Hepatocyte (in vitro differentiated cells): ENCODE results near the gene DEK. TPM values are rescaled to one million over a fixed set of nuclear protein-coding genes. Genes with fewer than 3 reads are reported as not detected.
A peak's percentile ranks its signal among the peaks of the same experiment; 100 is the strongest.

Source experiments
- DNase-seq: peaks from one replicate; pipeline ENCODE4 v3.0.0-alpha.2; 2016; ENCODE audit warnings: low spot score
- H2AFZ ChIP-seq: fragments of 200-600 bp; sonication (generic); 2 replicates; pipeline ENCODE4 v1.6.0; 2016; ENCODE audit warnings: antibody characterized with exemption, mild to moderate bottlenecking
- H3K27ac ChIP-seq: fragments of 200-600 bp; sonication (generic); 2 replicates; pipeline ENCODE4 v1.5.1; 2016; ENCODE audit warnings: mild to moderate bottlenecking
- H3K27me3 ChIP-seq: fragments of 200-600 bp; sonication (generic); 2 replicates; pipeline ENCODE4 v1.6.1; 2016
- H3K36me3 ChIP-seq: fragments of 200-600 bp; sonication (generic); replicated peaks from 2 replicates; pipeline ENCODE4 v1.5.1; 2016; ENCODE audit warnings: low read depth; ENCODE audit not compliant: insufficient read depth
- H3K4me1 ChIP-seq: fragments of 200-600 bp; sonication (generic); 2 replicates; pipeline ENCODE4 v1.5.1; 2016; ENCODE audit warnings: mild to moderate bottlenecking, moderate library complexity; ENCODE audit not compliant: insufficient read depth
- H3K4me2 ChIP-seq: fragments of 200-600 bp; sonication (generic); 2 replicates; pipeline ENCODE4 v1.6.0; 2016
- H3K4me3 ChIP-seq: fragments of 200-600 bp; sonication (generic); 2 replicates; pipeline ENCODE4 v1.5.1; 2016; ENCODE audit warnings: mild to moderate bottlenecking
- H3K79me2 ChIP-seq: fragments of 200-600 bp; sonication (generic); 2 replicates; pipeline ENCODE4 v1.6.0; 2017; ENCODE audit warnings: mild to moderate bottlenecking
- H3K9me2 ChIP-seq: fragments of 200-600 bp; sonication (generic); replicated peaks from 2 replicates; pipeline ENCODE4 v1.6.0; 2017; ENCODE audit warnings: mild to moderate bottlenecking; ENCODE audit not compliant: insufficient read depth
- H3K9me3 ChIP-seq: fragments of 200-600 bp; sonication (generic); 2 replicates; pipeline ENCODE4 v1.5.1; 2016; ENCODE audit warnings: low read depth, mild to moderate bottlenecking
- H4K20me1 ChIP-seq: fragments of 200-600 bp; sonication (generic); 2 replicates; pipeline ENCODE4 v1.6.0; 2016; ENCODE audit warnings: mild to moderate bottlenecking; ENCODE audit not compliant: insufficient read depth, poor library complexity, severe bottlenecking
- CTCF ChIP-seq: fragments of 200-600 bp; sonication (generic); IDR thresholded peaks from 2 replicates; pipeline ENCODE4 v1.5.1; 2016; ENCODE audit warnings: antibody characterized with exemption, mild to moderate bottlenecking; ENCODE audit not compliant: poor library complexity
- EZH2 ChIP-seq: fragments of 200-600 bp; sonication (generic); IDR thresholded peaks from 2 replicates; pipeline ENCODE4 v1.6.1; 2016; ENCODE audit warnings: antibody characterized with exemption, mild to moderate bottlenecking, borderline replicate concordance
- EZH2phosphoT487 ChIP-seq: fragments of 200-600 bp; sonication (generic); IDR thresholded peaks from one replicate; pipeline ENCODE4 v1.6.1; 2018; ENCODE audit warnings: antibody characterized with exemption, mild to moderate bottlenecking, low read depth, moderate library complexity; ENCODE audit not compliant: unreplicated experiment, severe bottlenecking
- WGBS: methylation state at CpG from one replicate; pipeline ENCODE4 v1.1.6; 2016; ENCODE audit warnings: low lambda C conversion rate; ENCODE audit errors: missing lambda C conversion rate; 5-methylcytosine and 5-hydroxymethylcytosine counted together
- polyA plus RNA-seq: library from polyadenylated mRNA; unstranded; fragments of >200 nt; fragmentation: Nextera tagmentation; extraction: Ambion mirVana; gene quantifications from 2 replicates; pipeline ENCODE4 v1.2.1, GENCODE V29; 2016
- total RNA-seq: library from RNA; depleted of rRNA; stranded (reverse); fragments of >200 nt; gene quantifications from 2 replicates; pipeline ENCODE4 v1.2.3, GENCODE V29; 2014

Gene DEK
- total and polyA plus RNA-seq, 2 experiments from 2014 or later = 39.9 to 81.3 TPM

DNA sequence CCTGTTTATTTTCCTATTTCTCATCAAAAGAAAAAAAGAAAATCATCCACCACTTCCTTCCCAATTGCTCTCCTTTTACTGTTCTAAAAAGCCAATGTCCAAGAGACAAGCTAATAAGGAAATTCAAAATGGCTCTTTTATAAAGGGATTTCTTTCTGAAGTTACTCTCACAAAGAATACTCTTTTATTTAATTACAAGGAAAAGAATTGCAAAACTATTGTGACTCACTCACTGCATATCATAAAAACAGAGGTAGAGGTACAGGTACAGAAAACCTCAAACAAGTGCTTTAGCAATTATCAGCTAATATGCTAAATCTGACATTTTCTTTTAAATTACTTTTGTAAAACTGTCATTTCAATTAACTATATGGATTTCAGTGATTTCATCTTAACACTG is 18.1 kb downstream of the DEK start:
- H3K4me3 ChIP-seq = no peak overlapping the region
- H3K27me3 ChIP-seq = no peaks in the 10 kb centered on the region
- peak overlapping the region; percentile 35 for H3K27ac ChIP-seq
- no peak for DNase-seq
- H2AFZ ChIP-seq = no peak overlapping the region
- H3K4me1 ChIP-seq = no peaks in the 10 kb centered on the region
- H3K79me2 ChIP-seq = peaks cover 34% of the 10 kb centered on the region
- H3K4me2 ChIP-seq = no peak overlapping the region
- TF ChIP-seq CTCF (no peak), EZH2 (no peak), EZH2phosphoT487 (no peak)
- H4K20me1 ChIP-seq = no peaks in the 10 kb centered on the region
- no peaks in the 10 kb centered on the region for H3K9me3 ChIP-seq
- H3K36me3 ChIP-seq = no peaks in the 10 kb centered on the region
- H3K9me2 ChIP-seq = no peaks in the 10 kb centered on the region

DNA sequence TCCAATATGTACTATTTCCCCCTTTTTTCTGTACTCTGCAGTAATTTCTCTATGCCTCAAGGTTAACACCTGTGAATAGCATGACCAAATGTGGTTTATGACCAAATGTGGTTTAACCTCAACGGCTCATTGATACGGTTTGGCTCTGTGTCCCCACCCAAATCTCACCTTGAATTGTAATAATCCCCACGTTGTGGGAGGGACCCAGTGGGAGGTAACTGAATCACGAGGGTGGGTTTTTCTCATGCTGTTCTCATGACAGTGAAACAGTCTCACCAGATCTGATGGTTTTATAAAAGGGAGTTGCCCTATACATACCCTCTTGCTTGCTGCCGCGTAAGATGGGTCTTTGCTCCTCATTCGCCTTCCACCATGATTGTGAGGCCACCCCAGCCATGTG is 18.7 kb downstream of the DEK start:
- TF ChIP-seq EZH2phosphoT487 (no peak), EZH2 (no peak), CTCF (no peak)
- WGBS = 85% methylated on average over 7 of the region's 7 CpGs

GRCh38 chr6:18245079-18245478 is 19.3 kb downstream of the DEK start:
- no peak overlapping the region for H2AFZ ChIP-seq
- no peak overlapping the region for H3K4me3 ChIP-seq
- no peak for TF ChIP-seq CTCF
- H3K27ac ChIP-seq = no peak overlapping the region
- no peaks in the 10 kb centered on the region for H3K36me3 ChIP-seq
- DNase-seq = no peak
- H3K9me2 ChIP-seq = no peaks in the 10 kb centered on the region
- H3K79me2 ChIP-seq = peaks cover 36% of the 10 kb centered on the region
- H3K9me3 ChIP-seq = no peaks in the 10 kb centered on the region
- H3K4me1 ChIP-seq = no peaks in the 10 kb centered on the region
- WGBS = 82% methylated on average over 1 of the region's 1 CpG
- no peak overlapping the region for H3K4me2 ChIP-seq
- no peaks in the 10 kb centered on the region for H4K20me1 ChIP-seq
- H3K27me3 ChIP-seq = no peaks in the 10 kb centered on the region

More for the DNA sequence above, 18.7 kb downstream of the DEK start:
- Histone ChIP-seq H4K20me1 (no peaks in the 10 kb centered on the region), H2AFZ (no peak overlapping the region), H3K36me3 (no peaks in the 10 kb centered on the region), H3K4me3 (no peak overlapping the region), H3K9me3 (no peaks in the 10 kb centered on the region), H3K4me1 (no peaks in the 10 kb centered on the region), H3K27ac (peak overlapping the region; percentile 35), H3K4me2 (no peak overlapping the region), H3K79me2 (peaks cover 33% of the 10 kb centered on the region), H3K27me3 (no peaks in the 10 kb centered on the region), H3K9me2 (no peaks in the 10 kb centered on the region)
- DNase-seq = no peak

- Histone ChIP-seq H3K9me2 (no peaks in the 10 kb centered on the region), H3K79me2 (peaks cover 37% of the 10 kb centered on the region), H3K9me3 (no peaks in the 10 kb centered on the region), H2AFZ (no peak overlapping the region), H3K27me3 (no peaks in the 10 kb centered on the region), H3K4me1 (no peaks in the 10 kb centered on the region), H3K27ac (no peak overlapping the region), H4K20me1 (no peaks in the 10 kb centered on the region), H3K36me3 (no peaks in the 10 kb centered on the region), H3K4me2 (no peak overlapping the region), H3K4me3 (no peak overlapping the region)
- 98% methylated on average over 2 of the region's 2 CpGs for WGBS
- no peak for DNase-seq
- TF ChIP-seq EZH2 = no peak
- no peak for TF ChIP-seq EZH2phosphoT487
- no peak for TF ChIP-seq CTCF
Observed at GRCh38 chr6:18244251-18244650, 20.1 kb downstream of the DEK start.
